GM23248 (cell line): ENCODE measurements around the gene HCST. TPM values are rescaled to one million over a fixed set of nuclear protein-coding genes. Genes with fewer than 3 reads are reported as not detected.
A peak's percentile ranks its signal among the peaks of the same experiment; 100 is the strongest.

Experiments used
- DNase-seq: peaks from one replicate; pipeline ENCODE4 v3.0.0-alpha.2; 2015
- H2AFZ ChIP-seq: fragments of 200-600 bp; sonication (generic); 2 replicates; pipeline ENCODE4 v1.6.1; 2016; ENCODE audit warnings: antibody characterized with exemption
- H3F3A ChIP-seq: fragments of 200-600 bp; sonication (generic); 2 replicates; pipeline ENCODE4 v1.6.1; 2016; ENCODE audit warnings: mild to moderate bottlenecking, antibody characterized with exemption, mixed run types; ENCODE audit not compliant: insufficient read depth
- H3K27ac ChIP-seq: fragments of 200-600 bp; sonication (generic); 2 replicates; pipeline ENCODE4 v1.5.1; 2016; ENCODE audit warnings: mild to moderate bottlenecking
- H3K27me3 ChIP-seq: fragments of 200-600 bp; sonication (generic); replicated peaks from 2 replicates; pipeline ENCODE4 v1.6.1; 2016; ENCODE audit warnings: mild to moderate bottlenecking; ENCODE audit not compliant: insufficient read depth
- H3K36me3 ChIP-seq: fragments of 200-600 bp; sonication (generic); 2 replicates; pipeline ENCODE4 v1.6.1; 2016; ENCODE audit warnings: low read depth, mild to moderate bottlenecking
- H3K4me1 ChIP-seq: fragments of 200-600 bp; sonication (generic); 2 replicates; pipeline ENCODE4 v1.6.1; 2016; ENCODE audit warnings: mild to moderate bottlenecking; ENCODE audit not compliant: insufficient read depth
- H3K4me2 ChIP-seq: fragments of 200-600 bp; sonication (generic); one replicate; pipeline ENCODE4 v1.6.1; 2016; ENCODE audit warnings: mild to moderate bottlenecking; ENCODE audit not compliant: unreplicated experiment
- H3K4me3 ChIP-seq: fragments of 200-600 bp; sonication (generic); 2 replicates; pipeline ENCODE4 v1.5.1; 2016; ENCODE audit warnings: mild to moderate bottlenecking
- H3K79me2 ChIP-seq: fragments of 200-600 bp; sonication (generic); 2 replicates; pipeline ENCODE4 v1.6.1; 2016; ENCODE audit warnings: mild to moderate bottlenecking; ENCODE audit not compliant: insufficient read depth
- H3K9ac ChIP-seq: fragments of 200-600 bp; sonication (generic); 2 replicates; pipeline ENCODE4 v1.6.1; 2016; ENCODE audit warnings: mild to moderate bottlenecking
- H3K9me2 ChIP-seq: fragments of 200-600 bp; sonication (generic); 2 replicates; pipeline ENCODE4 v1.6.1; 2016; ENCODE audit warnings: mixed run types, mild to moderate bottlenecking, moderate library complexity; ENCODE audit not compliant: insufficient read depth
- H3K9me3 ChIP-seq: fragments of 200-600 bp; sonication (generic); one replicate; pipeline ENCODE4 v1.6.1; 2017; ENCODE audit warnings: low read depth
- H4K20me1 ChIP-seq: fragments of 200-600 bp; sonication (generic); 2 replicates; pipeline ENCODE4 v1.6.0; 2016; ENCODE audit not compliant: insufficient read depth
- EZH2 ChIP-seq: fragments of 200-600 bp; sonication (generic); IDR thresholded peaks from 2 replicates; pipeline ENCODE4 v1.6.1; 2018; ENCODE audit warnings: antibody characterized with exemption, mild to moderate bottlenecking; ENCODE audit not compliant: insufficient read depth, poor library complexity, severe bottlenecking
- EZH2phosphoT487 ChIP-seq: fragments of 200-600 bp; sonication (generic); IDR thresholded peaks from 2 replicates; pipeline ENCODE4 v1.6.1; 2018; ENCODE audit warnings: antibody characterized with exemption, moderate library complexity, mild to moderate bottlenecking, low read depth; ENCODE audit not compliant: insufficient read depth
- WGBS, 2 experiments: methylation state at CpG; one replicate each; pipeline ENCODE4 v1.1.6; 2015 to 2017; ENCODE audit warnings: low lambda C conversion rate in 2 of 2, low coverage in 1 of 2; ENCODE audit errors: missing lambda C conversion rate in 2 of 2; 5-methylcytosine and 5-hydroxymethylcytosine counted together
- in situ Hi-C: fragments of 300-500 bp; cut with MboI; formaldehyde crosslinking; loops from 2 replicates; pipeline ENCODE4 v1.15.0; 2020
- polyA plus RNA-seq: library from polyadenylated mRNA; unstranded; fragments of >200 nt; fragmentation: Nextera tagmentation; extraction: Ambion mirVana; gene quantifications from 2 replicates; pipeline ENCODE4 v1.2.1, GENCODE V29; 2016
- total RNA-seq: library from RNA; depleted of rRNA; stranded (reverse); fragments of >200 nt; shearing (Covaris generic); gene quantifications from 2 replicates; pipeline ENCODE4 v1.2.3, GENCODE V29; 2014

HCST gene
- total and polyA plus RNA-seq, 2 experiments from 2014 or later: 11.3 TPM; not detected in 1

- no peak for TF ChIP-seq EZH2
- TF ChIP-seq EZH2phosphoT487: no peak
- H3K4me3 ChIP-seq: no peak overlapping the region
- no peaks in the 10 kb centered on the region for H3K4me1 ChIP-seq
- H3K9me2 ChIP-seq: no peaks in the 10 kb centered on the region
- no peaks in the 10 kb centered on the region for H3K79me2 ChIP-seq
- no peak overlapping the region for H3K9ac ChIP-seq
- H3K36me3 ChIP-seq: no peaks in the 10 kb centered on the region
- no peaks in the 10 kb centered on the region for H4K20me1 ChIP-seq
- no peak overlapping the region for H2AFZ ChIP-seq
- H3K27me3 ChIP-seq: peaks cover 6% of the 10 kb centered on the region; the same call in 1 of the 2 replicates
- H3K9me3 ChIP-seq: no peaks in the 10 kb centered on the region
- no peak overlapping the region for H3K27ac ChIP-seq
- WGBS, 2 experiments: 62 to 70% methylated on average over 3 of the region's 3 CpGs
- H3K4me2 ChIP-seq: no peak overlapping the region
- in situ Hi-C loops: no loop called here
- DNase-seq: no peak
- H3F3A ChIP-seq: no peaks in the 10 kb centered on the region
These were observed 23.2 kb downstream of the HCST start for GRCh38 chr19:35925501-35925900.

GRCh38 chr19:35928507-35928906 is 26.2 kb downstream of the HCST start:
- Histone ChIP-seq H3F3A (no peaks in the 10 kb centered on the region), H3K27me3 (peaks cover 6% of the 10 kb centered on the region; the same call in 1 of the 2 replicates), H2AFZ (no peak overlapping the region), H3K9ac (no peak overlapping the region), H3K9me3 (no peaks in the 10 kb centered on the region), H3K27ac (no peak overlapping the region), H3K4me3 (no peak overlapping the region), H3K4me2 (no peak overlapping the region), H4K20me1 (no peaks in the 10 kb centered on the region), H3K4me1 (no peaks in the 10 kb centered on the region), H3K79me2 (no peaks in the 10 kb centered on the region), H3K36me3 (no peaks in the 10 kb centered on the region), H3K9me2 (no peaks in the 10 kb centered on the region)
- TF ChIP-seq EZH2 (no peak), EZH2phosphoT487 (no peak)
- 59 to 73% methylated on average over 5 of the region's 5 CpGs for WGBS, 2 experiments
- in situ Hi-C loops: no loop called here
- no peak for DNase-seq

GRCh38 chr19:35929876-35930275 is 27.5 kb downstream of the HCST start:
- 70 to 72% methylated on average over 2 of the region's 2 CpGs for WGBS, 2 experiments
- Histone ChIP-seq H2AFZ (0 out of 2 replicates have a peak overlapping the region, but pooled peaks have one; percentile 33), H3K27ac (no peak overlapping the region), H3K9me3 (no peaks in the 10 kb centered on the region), H3K9me2 (no peaks in the 10 kb centered on the region), H3F3A (no peaks in the 10 kb centered on the region), H3K4me3 (no peak overlapping the region), H3K9ac (no peak overlapping the region), H4K20me1 (no peaks in the 10 kb centered on the region), H3K79me2 (no peaks in the 10 kb centered on the region), H3K36me3 (no peaks in the 10 kb centered on the region), H3K27me3 (peaks cover 3% of the 10 kb centered on the region; the same call in 1 of the 2 replicates), H3K4me1 (no peaks in the 10 kb centered on the region), H3K4me2 (no peak overlapping the region)
- in situ Hi-C loops: loop anchor here (5.0 kb wide), 1 partner anchor 48 kb away; no protein-coding TSS in a partner anchor
- TF ChIP-seq EZH2 (no peak), EZH2phosphoT487 (no peak)
- DNase-seq: no peak

GRCh38 chr19:35931161-35931873 is 29.0 kb downstream of the HCST start:
- Histone ChIP-seq H3K9ac (peak overlapping the region; percentile 22), H3K27ac (peak overlapping the region; percentile 21; the same call in 1 of the 2 replicates), H3K79me2 (no peaks in the 10 kb centered on the region), H3K4me3 (peak overlapping the region; percentile 60), H3K9me2 (no peaks in the 10 kb centered on the region), H3K4me1 (peaks cover 6% of the 10 kb centered on the region), H3K9me3 (no peaks in the 10 kb centered on the region), H3F3A (no peaks in the 10 kb centered on the region), H3K4me2 (peak overlapping the region; percentile 57), H3K27me3 (no peaks in the 10 kb centered on the region), H2AFZ (peak overlapping the region; percentile 83), H4K20me1 (no peaks in the 10 kb centered on the region), H3K36me3 (no peaks in the 10 kb centered on the region)
- TF ChIP-seq EZH2phosphoT487: no peak
- no peak for TF ChIP-seq EZH2
- DNase-seq: peak; percentile 99
- in situ Hi-C loops: loop anchor here (5.0 kb wide), 1 partner anchor 49 kb away; no protein-coding TSS in a partner anchor
- 1% methylated on average over 43 to 47 of the region's 47 CpGs for WGBS, 2 experiments
